ENCODE results near the gene MTF1.

Gene MTF1

GRCh38 chr1:37868466-37868865 is 9.1 kb upstream of the MTF1 start:
- Histone ChIP-seq H3K27me3 (ENCODE audit: control insufficient read depth, insufficient read depth, low read length, poor library complexity, severe bottlenecking) (no peaks in the 10 kb centered on the region), H3K4me3 (ENCODE audit: insufficient read depth, low read depth, low read length) (no peak overlapping the region), H3K9me3 (ENCODE audit: control insufficient read depth, low read length) (no peaks in the 10 kb centered on the region), H3K27ac (ENCODE audit: insufficient read depth, low read depth, low read length, poor library complexity, severe bottlenecking) (no peak overlapping the region), H3K36me3 (ENCODE audit: control insufficient read depth, insufficient read depth, low read length) (no peaks in the 10 kb centered on the region), H3K4me1 (ENCODE audit: control insufficient read depth, insufficient read depth, low read length) (no peaks in the 10 kb centered on the region)
- WGBS, 2 experiments = 87 to 99% methylated on average over 2 of the region's 2 CpGs

GRCh38 chr1:37867784-37868183 is 8.4 kb upstream of the MTF1 start:
- Histone ChIP-seq H3K4me3 (ENCODE audit: insufficient read depth, low read depth, low read length) (no peak overlapping the region), H3K27ac (ENCODE audit: insufficient read depth, low read depth, low read length, poor library complexity, severe bottlenecking) (no peak overlapping the region), H3K9me3 (ENCODE audit: control insufficient read depth, low read length) (no peaks in the 10 kb centered on the region), H3K4me1 (ENCODE audit: control insufficient read depth, insufficient read depth, low read length) (no peaks in the 10 kb centered on the region), H3K27me3 (ENCODE audit: control insufficient read depth, insufficient read depth, low read length, poor library complexity, severe bottlenecking) (no peaks in the 10 kb centered on the region), H3K36me3 (ENCODE audit: control insufficient read depth, insufficient read depth, low read length) (no peaks in the 10 kb centered on the region)
- 92 to 93% methylated on average over 6 of the region's 6 CpGs for WGBS, 2 experiments

- 92 to 100% methylated on average over 1 of the region's 1 CpG for WGBS, 2 experiments
- H3K36me3 ChIP-seq (ENCODE audit: control insufficient read depth, insufficient read depth, low read length) = no peaks in the 10 kb centered on the region
- H3K4me1 ChIP-seq (ENCODE audit: control insufficient read depth, insufficient read depth, low read length) = no peaks in the 10 kb centered on the region
- H3K9me3 ChIP-seq (ENCODE audit: control insufficient read depth, low read length) = no peaks in the 10 kb centered on the region
- H3K27ac ChIP-seq (ENCODE audit: insufficient read depth, low read depth, low read length, poor library complexity, severe bottlenecking) = no peak overlapping the region
- H3K4me3 ChIP-seq (ENCODE audit: insufficient read depth, low read depth, low read length) = no peak overlapping the region
- H3K27me3 ChIP-seq (ENCODE audit: control insufficient read depth, insufficient read depth, low read length, poor library complexity, severe bottlenecking) = no peaks in the 10 kb centered on the region
These were observed 7.1 kb upstream of the MTF1 start for GRCh38 chr1:37866491-37866890.

DNA sequence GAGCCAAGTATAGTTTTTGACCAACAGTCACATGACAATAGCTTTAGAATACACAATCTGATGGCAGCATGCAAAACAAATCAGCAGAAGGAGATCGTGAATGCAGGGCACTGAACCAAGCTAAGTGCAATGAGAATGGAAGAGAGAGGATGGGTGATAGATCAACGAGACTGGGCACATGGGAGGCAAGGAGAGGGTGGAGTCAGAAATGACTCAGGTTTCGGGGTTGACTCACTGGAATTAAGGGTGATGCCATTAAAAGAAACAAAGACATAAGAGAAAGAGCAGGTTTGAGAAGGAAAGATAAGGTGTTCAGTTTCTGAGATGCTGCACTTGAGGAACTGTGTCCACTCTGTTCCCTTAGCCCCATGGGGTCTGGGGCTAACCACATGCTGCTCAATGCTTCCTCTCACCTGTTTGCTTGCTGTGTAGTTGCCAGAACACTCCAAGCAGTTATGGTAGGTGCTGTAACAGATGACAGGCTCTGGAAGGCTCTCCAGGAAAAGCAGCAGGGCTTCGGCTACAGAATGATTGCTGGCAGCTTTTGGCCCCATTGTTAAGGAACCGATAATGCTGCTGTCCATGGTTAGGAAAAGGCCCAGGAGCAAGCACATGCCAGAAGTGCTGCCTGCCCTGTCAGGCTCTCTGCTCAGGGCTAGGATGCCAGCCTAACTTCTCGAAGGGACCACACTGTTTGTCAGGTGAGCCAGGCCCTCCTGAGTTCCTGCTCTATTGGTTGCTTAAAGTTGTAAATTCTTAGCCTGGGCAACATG is 6.1 kb upstream of the MTF1 start:
- Histone ChIP-seq H3K4me3 (ENCODE audit: insufficient read depth, low read depth, low read length) (no peak overlapping the region), H3K9me3 (ENCODE audit: control insufficient read depth, low read length) (no peaks in the 10 kb centered on the region), H3K27me3 (ENCODE audit: control insufficient read depth, insufficient read depth, low read length, poor library complexity, severe bottlenecking) (no peaks in the 10 kb centered on the region), H3K4me1 (ENCODE audit: control insufficient read depth, insufficient read depth, low read length) (no peaks in the 10 kb centered on the region), H3K36me3 (ENCODE audit: control insufficient read depth, insufficient read depth, low read length) (no peaks in the 10 kb centered on the region), H3K27ac (ENCODE audit: insufficient read depth, low read depth, low read length, poor library complexity, severe bottlenecking) (no peak overlapping the region)
- WGBS, 2 experiments = 94 to 95% methylated on average over 6 of the region's 6 CpGs

DNA sequence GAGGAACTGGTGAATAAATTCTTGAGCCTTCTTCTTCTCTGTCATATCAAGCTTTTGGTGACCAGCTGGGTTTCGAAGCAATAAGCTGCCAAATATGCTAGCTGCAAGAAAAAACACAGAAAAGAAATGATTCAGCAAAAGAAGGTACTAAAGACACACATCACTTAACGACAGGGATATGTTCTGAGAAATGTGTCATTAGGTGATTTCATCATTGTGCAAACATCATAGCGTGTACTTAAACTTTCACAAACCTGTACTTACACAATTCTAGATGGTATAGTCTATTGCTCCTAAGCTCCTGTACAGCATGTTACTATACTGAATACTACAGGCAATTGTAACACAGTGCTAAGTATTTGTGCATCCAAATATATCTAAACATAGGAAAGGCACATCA is 2.9 kb upstream of the MTF1 start:
- no peaks in the 10 kb centered on the region for H3K9me3 ChIP-seq (ENCODE audit: control insufficient read depth, low read length)
- WGBS, 2 experiments = 86 to 93% methylated on average over 3 of the region's 3 CpGs
- no peaks in the 10 kb centered on the region for H3K36me3 ChIP-seq (ENCODE audit: control insufficient read depth, insufficient read depth, low read length)
- no peak overlapping the region for H3K4me3 ChIP-seq (ENCODE audit: insufficient read depth, low read depth, low read length)
- H3K4me1 ChIP-seq (ENCODE audit: control insufficient read depth, insufficient read depth, low read length) = no peaks in the 10 kb centered on the region
- H3K27ac ChIP-seq (ENCODE audit: insufficient read depth, low read depth, low read length, poor library complexity, severe bottlenecking) = no peak overlapping the region
- H3K27me3 ChIP-seq (ENCODE audit: control insufficient read depth, insufficient read depth, low read length, poor library complexity, severe bottlenecking) = no peaks in the 10 kb centered on the region

DNA sequence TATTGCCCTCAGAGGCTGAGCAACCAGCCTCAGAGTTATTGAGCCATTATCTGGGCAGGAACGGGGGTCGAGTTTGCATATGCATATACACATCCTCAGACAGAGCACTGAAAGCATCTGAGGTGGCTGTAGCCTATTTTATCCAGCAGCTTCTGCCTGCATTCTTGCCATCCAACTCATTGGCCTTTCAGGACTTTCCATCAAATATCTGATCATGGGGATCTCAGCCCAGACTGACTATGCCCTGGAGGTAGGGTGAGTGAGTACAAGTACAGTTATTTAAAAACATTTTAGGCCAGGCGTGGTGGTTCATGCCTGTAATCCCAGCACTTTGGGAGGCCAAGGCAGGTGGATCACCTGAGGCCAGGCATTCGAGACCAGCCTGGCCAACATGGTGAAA is 1.8 kb upstream of the MTF1 start:
- Histone ChIP-seq H3K36me3 (ENCODE audit: control insufficient read depth, insufficient read depth, low read length) (peaks cover 8% of the 10 kb centered on the region), H3K4me3 (ENCODE audit: insufficient read depth, low read depth, low read length) (no peak overlapping the region), H3K4me1 (ENCODE audit: control insufficient read depth, insufficient read depth, low read length) (no peaks in the 10 kb centered on the region), H3K27ac (ENCODE audit: insufficient read depth, low read depth, low read length, poor library complexity, severe bottlenecking) (no peak overlapping the region), H3K27me3 (ENCODE audit: control insufficient read depth, insufficient read depth, low read length, poor library complexity, severe bottlenecking) (no peaks in the 10 kb centered on the region), H3K9me3 (ENCODE audit: control insufficient read depth, low read length) (no peaks in the 10 kb centered on the region)
- WGBS, 2 experiments = 92 to 94% methylated on average over 4 of the region's 4 CpGs

DNA sequence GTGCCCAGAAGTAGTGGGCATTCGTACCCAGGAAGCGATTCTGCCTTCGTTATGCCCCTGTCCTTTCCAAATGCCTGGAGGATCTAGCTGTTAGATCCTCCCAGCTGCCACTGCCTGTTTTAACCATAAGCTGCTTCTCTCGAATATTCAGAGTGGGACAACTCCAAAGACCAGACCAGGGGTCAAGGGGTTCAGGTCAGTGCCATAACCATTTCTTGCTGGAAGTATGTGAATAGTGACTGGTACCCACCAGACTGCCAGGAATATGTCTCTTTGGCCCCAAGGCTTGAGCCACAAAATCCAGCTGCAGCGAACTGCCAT is 914 bp upstream of the MTF1 start:
- H3K27ac ChIP-seq (ENCODE audit: insufficient read depth, low read depth, low read length, poor library complexity, severe bottlenecking) = no peak overlapping the region
- no peaks in the 10 kb centered on the region for H3K9me3 ChIP-seq (ENCODE audit: control insufficient read depth, low read length)
- peaks cover 8% of the 10 kb centered on the region for H3K36me3 ChIP-seq (ENCODE audit: control insufficient read depth, insufficient read depth, low read length)
- no peaks in the 10 kb centered on the region for H3K4me1 ChIP-seq (ENCODE audit: control insufficient read depth, insufficient read depth, low read length)
- 42 to 44% methylated on average over 5 of the region's 5 CpGs for WGBS, 2 experiments
- H3K27me3 ChIP-seq (ENCODE audit: control insufficient read depth, insufficient read depth, low read length, poor library complexity, severe bottlenecking) = no peaks in the 10 kb centered on the region
- peak overlapping the region; percentile 82 for H3K4me3 ChIP-seq (ENCODE audit: insufficient read depth, low read depth, low read length)

GRCh38 chr1:37858931-37859506 is 373 bp downstream of the MTF1 start:
- Histone ChIP-seq H3K27me3 (ENCODE audit: control insufficient read depth, insufficient read depth, low read length, poor library complexity, severe bottlenecking) (no peaks in the 10 kb centered on the region), H3K27ac (ENCODE audit: insufficient read depth, low read depth, low read length, poor library complexity, severe bottlenecking) (peak overlapping the region; percentile 67), H3K9me3 (ENCODE audit: control insufficient read depth, low read length) (no peaks in the 10 kb centered on the region), H3K36me3 (ENCODE audit: control insufficient read depth, insufficient read depth, low read length) (peaks cover 8% of the 10 kb centered on the region), H3K4me3 (ENCODE audit: insufficient read depth, low read depth, low read length) (peak overlapping the region; percentile 82), H3K4me1 (ENCODE audit: control insufficient read depth, insufficient read depth, low read length) (no peaks in the 10 kb centered on the region)
- 6% methylated on average over 21 of the region's 21 CpGs for WGBS, 2 experiments

DNA sequence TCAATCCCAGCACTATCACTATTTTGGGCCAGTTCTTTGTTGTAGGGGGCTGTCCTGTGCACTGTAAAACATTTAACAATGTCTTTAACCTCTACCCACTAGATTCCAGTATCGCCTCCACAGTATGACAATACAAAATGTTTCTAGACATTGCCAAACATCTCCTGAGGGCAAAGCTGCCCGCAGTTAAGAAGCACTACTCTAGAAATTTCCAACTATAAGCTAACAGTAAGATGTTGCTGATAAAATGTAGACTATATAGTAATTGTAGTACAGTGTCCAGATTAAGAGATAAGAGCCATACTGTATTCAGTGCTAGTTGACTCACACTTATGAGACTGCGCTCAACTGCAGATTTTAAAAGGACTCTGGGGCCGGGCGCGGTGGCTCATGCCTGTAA is 5.0 kb downstream of the MTF1 start:
- Histone ChIP-seq H3K4me3 (ENCODE audit: insufficient read depth, low read depth, low read length) (no peak overlapping the region), H3K36me3 (ENCODE audit: control insufficient read depth, insufficient read depth, low read length) (peaks cover 8% of the 10 kb centered on the region), H3K4me1 (ENCODE audit: control insufficient read depth, insufficient read depth, low read length) (no peaks in the 10 kb centered on the region), H3K27me3 (ENCODE audit: control insufficient read depth, insufficient read depth, low read length, poor library complexity, severe bottlenecking) (no peaks in the 10 kb centered on the region), H3K9me3 (ENCODE audit: control insufficient read depth, low read length) (no peaks in the 10 kb centered on the region), H3K27ac (ENCODE audit: insufficient read depth, low read depth, low read length, poor library complexity, severe bottlenecking) (no peak overlapping the region)
- WGBS, 2 experiments = 87 to 97% methylated on average over 5 to 6 of the region's 6 CpGs

DNA sequence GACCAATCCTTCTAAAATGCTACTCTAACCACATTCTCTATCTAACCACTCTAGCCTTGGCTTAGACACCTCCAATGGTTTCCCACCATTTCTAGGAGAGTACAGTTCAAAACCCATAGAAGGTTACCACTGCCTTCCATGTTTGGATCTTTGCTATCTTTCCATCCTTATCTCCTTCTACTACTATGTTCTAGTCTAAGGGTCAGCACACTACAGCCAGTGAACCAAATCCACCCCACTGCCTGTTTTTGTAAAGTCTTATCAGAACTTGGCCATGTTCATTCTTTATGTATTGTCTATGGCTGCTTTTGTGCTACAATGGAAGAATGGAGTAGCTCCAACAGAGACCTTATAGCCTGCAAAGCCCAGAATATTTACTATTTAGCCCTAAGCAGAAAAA is 6.2 kb downstream of the MTF1 start:
- Histone ChIP-seq H3K9me3 (ENCODE audit: control insufficient read depth, low read length) (no peaks in the 10 kb centered on the region), H3K4me3 (ENCODE audit: insufficient read depth, low read depth, low read length) (no peak overlapping the region), H3K4me1 (ENCODE audit: control insufficient read depth, insufficient read depth, low read length) (no peaks in the 10 kb centered on the region), H3K36me3 (ENCODE audit: control insufficient read depth, insufficient read depth, low read length) (peaks cover 8% of the 10 kb centered on the region), H3K27me3 (ENCODE audit: control insufficient read depth, insufficient read depth, low read length, poor library complexity, severe bottlenecking) (no peaks in the 10 kb centered on the region), H3K27ac (ENCODE audit: insufficient read depth, low read depth, low read length, poor library complexity, severe bottlenecking) (no peak overlapping the region)

Data from ectodermal cell (in vitro differentiated cells).